ENCODE data around the gene TNNC1. TPM values are rescaled to one million over a fixed set of nuclear protein-coding genes. Genes with fewer than 3 reads are reported as not detected.

TNNC1 gene
- total RNA-seq, 4 donors from 2014 or later, result 5,017 to 11,453 (median 7,253) TPM

DNA sequence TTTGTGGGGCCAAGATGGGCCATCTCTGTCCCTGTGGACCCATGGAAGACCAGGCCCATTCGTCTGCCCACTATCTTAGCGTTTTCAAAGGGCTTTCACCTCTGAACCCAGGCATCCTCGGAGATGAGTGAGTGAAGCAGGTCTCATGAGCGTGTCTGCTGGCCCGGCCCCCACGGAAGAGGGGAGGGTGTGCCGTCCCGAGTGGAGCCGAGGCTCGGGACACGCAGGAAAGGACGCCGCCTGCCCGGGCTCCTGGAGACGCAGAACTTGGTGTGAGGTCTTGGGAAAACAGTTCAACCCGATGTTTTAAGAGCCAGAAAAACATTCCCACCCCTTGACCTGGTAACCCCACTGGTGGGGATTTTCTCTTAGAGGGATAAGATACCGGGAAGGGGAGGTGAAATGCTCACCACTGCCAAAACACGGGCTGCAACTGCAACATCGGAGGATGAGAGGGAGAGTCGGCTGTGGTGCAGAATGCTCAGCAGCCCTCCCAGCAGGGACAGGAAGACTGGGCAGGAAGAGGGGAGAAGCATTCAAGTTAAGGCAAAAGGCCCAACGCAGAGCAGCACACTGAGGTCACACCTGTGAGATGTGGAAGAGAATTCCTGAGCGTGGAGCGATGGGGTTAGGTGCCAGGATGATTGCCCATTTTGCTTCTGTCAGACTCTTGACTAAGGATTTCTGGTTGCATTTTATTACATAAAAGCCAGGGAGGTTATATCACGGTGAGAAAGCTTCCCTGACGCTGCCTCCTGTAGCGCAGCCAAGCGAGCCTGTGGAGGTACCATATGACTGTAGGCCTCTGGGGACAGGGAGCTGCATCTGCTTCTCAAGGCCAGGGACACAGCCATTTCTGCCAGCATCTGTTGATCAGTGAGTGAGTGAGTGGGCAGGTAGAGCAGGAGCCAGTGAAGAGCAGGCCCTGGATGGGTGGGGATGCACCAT lies 27.2 kb upstream of the TNNC1 start:
- DNase-seq, result no peak
- Histone ChIP-seq H3K27ac (no peak overlapping the region), H3K4me3 (no peak overlapping the region), H3K9me3 (no peaks in the 10 kb centered on the region), H3K4me1 (peaks cover 21 to 22% of the 10 kb centered on the region in 2 donors), H3K36me3 (peaks cover 0 to 70% of the 10 kb centered on the region in 2 donors), H3K27me3 (no peaks in the 10 kb centered on the region)
- ATAC-seq, result no peak
- TF ChIP-seq POLR2A (IDR thresholded peaks at IDR 0.05) (no peak), CTCF (IDR thresholded peaks at IDR 0.05 in 4 of 5, conservative IDR thresholded peaks at IDR 0.05 in 1 of 5) (no peak)
- intact Hi-C loops (cut with DNase I; ENCODE audit: low total_unique reads) (no loop called here), in situ Hi-C loops (cut with MboI; ENCODE audit: low sequenced_read_pairs in 4 of 4) (no loop called here)

- Histone ChIP-seq H3K4me3 (no peak overlapping the region), H3K36me3 (peaks cover 0 to 75% of the 10 kb centered on the region in 2 donors), H3K4me1 (peaks cover 19 to 22% of the 10 kb centered on the region in 2 donors), H3K9me3 (no peaks in the 10 kb centered on the region), H3K27ac (no peak overlapping the region), H3K27me3 (no peaks in the 10 kb centered on the region)
- in situ Hi-C loops (cut with MboI; ENCODE audit: low sequenced_read_pairs in 4 of 4) (no loop called here), intact Hi-C loops (cut with DNase I; ENCODE audit: low total_unique reads) (no loop called here)
- TF ChIP-seq POLR2A (IDR thresholded peaks at IDR 0.05) (no peak), CTCF (IDR thresholded peaks at IDR 0.05 in 4 of 5, conservative IDR thresholded peaks at IDR 0.05 in 1 of 5) (no peak)
- DNase-seq, result no peak
- no peak for ATAC-seq
These were observed 26.2 kb upstream of the TNNC1 start for GRCh38 chr3:52479877-52480575.

GRCh38 chr3:52479037-52479876 lies 25.4 kb upstream of the TNNC1 start:
- no peaks in the 10 kb centered on the region for H3K27me3 ChIP-seq
- DNase-seq, result no peak
- H3K4me1 ChIP-seq, result peaks cover 12 to 14% of the 10 kb centered on the region in 2 donors
- H3K4me3 ChIP-seq, result no peak overlapping the region
- no peaks in the 10 kb centered on the region for H3K9me3 ChIP-seq
- TF ChIP-seq CTCF (IDR thresholded peaks at IDR 0.05 in 4 of 5, conservative IDR thresholded peaks at IDR 0.05 in 1 of 5), result no peak
- TF ChIP-seq POLR2A (IDR thresholded peaks at IDR 0.05), result no peak
- H3K36me3 ChIP-seq, result peaks cover 0 to 82% of the 10 kb centered on the region in 2 donors
- in situ Hi-C loops (cut with MboI; ENCODE audit: low sequenced_read_pairs in 4 of 4), result no loop called here
- no peak overlapping the region for H3K27ac ChIP-seq
- intact Hi-C loops (cut with DNase I; ENCODE audit: low total_unique reads), result no loop called here
- ATAC-seq, result no peak

- intact Hi-C loops (cut with DNase I; ENCODE audit: low total_unique reads) (no loop called here), in situ Hi-C loops (cut with MboI; ENCODE audit: low sequenced_read_pairs in 4 of 4) (no loop called here)
- Histone ChIP-seq H3K36me3 (peaks cover 0 to 95% of the 10 kb centered on the region in 2 donors), H3K4me1 (no peaks in the 10 kb centered on the region), H3K4me3 (no peak overlapping the region), H3K27ac (no peak overlapping the region), H3K27me3 (no peaks in the 10 kb centered on the region), H3K9me3 (no peaks in the 10 kb centered on the region)
- DNase-seq (no peak), ATAC-seq (no peak)
- no peak for TF ChIP-seq POLR2A (IDR thresholded peaks at IDR 0.05)
- no peak for TF ChIP-seq CTCF (IDR thresholded peaks at IDR 0.05 in 4 of 5, conservative IDR thresholded peaks at IDR 0.05 in 1 of 5)
These were observed 23.9 kb upstream of the TNNC1 start for GRCh38 chr3:52477796-52478095.
